SU-DHL-6 (cell line): Measurements from ENCODE around the gene UROD.

Source experiments
- H2AFZ ChIP-seq: fragments of 200-600 bp; sonication (generic); 2 replicates; pipeline ENCODE4 v1.6.1; 2014; ENCODE audit warnings: low read depth, mild to moderate bottlenecking, moderate library complexity, mixed read lengths, antibody characterized with exemption, low read length; ENCODE audit not compliant: severe bottlenecking
- H3F3A ChIP-seq: fragments of 200-600 bp; shearing (Covaris generic); 2 replicates; pipeline ENCODE4 v1.6.0; 2016; ENCODE audit warnings: antibody characterized with exemption, mild to moderate bottlenecking; ENCODE audit not compliant: insufficient read depth
- H3K27ac ChIP-seq: fragments of 200-600 bp; sonication (generic); 2 replicates; pipeline ENCODE4 v1.5.1; 2016; ENCODE audit warnings: low read depth, mild to moderate bottlenecking, low read length, moderate library complexity, mixed read lengths
- H3K27me3 ChIP-seq: fragments of 200-600 bp; sonication (generic), shearing (Covaris generic); 2 replicates; pipeline ENCODE4 v1.6.0; 2014; ENCODE audit warnings: mild to moderate bottlenecking, low read length
- H3K36me3 ChIP-seq: fragments of 200-600 bp; sonication (generic); 2 replicates; pipeline ENCODE4 v1.6.1; 2014; ENCODE audit warnings: mild to moderate bottlenecking, low read length, mixed read lengths
- H3K4me2 ChIP-seq: fragments of 300-600, 200-600 bp; shearing (Covaris generic), sonication (generic); 2 replicates; pipeline ENCODE4 v1.6.0; 2014; ENCODE audit warnings: low read length, low read depth, mild to moderate bottlenecking; ENCODE audit not compliant: poor library complexity, severe bottlenecking
- H3K4me3 ChIP-seq: fragments of 200-600 bp; sonication (generic); 2 replicates; pipeline ENCODE4 v1.5.1; 2014; ENCODE audit warnings: antibody characterized with exemption, low read length, mild to moderate bottlenecking, mixed read lengths; ENCODE audit not compliant: insufficient read depth, poor library complexity, severe bottlenecking
- H3K79me2 ChIP-seq: fragments of 200-600 bp; sonication (generic); 2 replicates; pipeline ENCODE4 v1.6.1; 2014; ENCODE audit warnings: mild to moderate bottlenecking, low read length, moderate library complexity; ENCODE audit not compliant: insufficient read depth
- H3K9ac ChIP-seq: fragments of 200-600 bp; sonication (generic); 2 replicates; pipeline ENCODE4 v1.7.0; 2014; ENCODE audit warnings: mild to moderate bottlenecking, low read length
- H3K9me2 ChIP-seq: fragments of 200-600 bp; sonication (generic); replicated peaks from 2 replicates; pipeline ENCODE4 v1.6.1; 2014; ENCODE audit warnings: low read length; ENCODE audit not compliant: insufficient read depth
- H3K9me3 ChIP-seq: fragments of 200-600 bp; sonication (generic); 2 replicates; pipeline ENCODE4 v1.6.1; 2014; ENCODE audit warnings: low read length, mixed read lengths; ENCODE audit not compliant: insufficient read depth
- H4K20me1 ChIP-seq: fragments of 200-600 bp; sonication (generic); 2 replicates; pipeline ENCODE4 v1.6.1; 2014; ENCODE audit warnings: low read depth, mild to moderate bottlenecking, antibody characterized with exemption, low read length, moderate library complexity, mixed read lengths
- CTCF ChIP-seq: fragments of 200-600 bp; sonication (generic); IDR thresholded peaks from one replicate; pipeline ENCODE4 v1.5.1; 2017; ENCODE audit warnings: antibody characterized with exemption, mild to moderate bottlenecking, low read length, moderate library complexity; ENCODE audit not compliant: insufficient read depth, poor library complexity, severe bottlenecking
- EZH2phosphoT487 ChIP-seq: fragments of 200-600 bp; sonication (generic), shearing (Covaris generic); conservative IDR thresholded peaks from 2 replicates; pipeline ENCODE4 v1.6.1; 2018; ENCODE audit warnings: mild to moderate bottlenecking, antibody characterized with exemption, low read length, moderate library complexity, mixed read lengths

The UROD gene

DNA sequence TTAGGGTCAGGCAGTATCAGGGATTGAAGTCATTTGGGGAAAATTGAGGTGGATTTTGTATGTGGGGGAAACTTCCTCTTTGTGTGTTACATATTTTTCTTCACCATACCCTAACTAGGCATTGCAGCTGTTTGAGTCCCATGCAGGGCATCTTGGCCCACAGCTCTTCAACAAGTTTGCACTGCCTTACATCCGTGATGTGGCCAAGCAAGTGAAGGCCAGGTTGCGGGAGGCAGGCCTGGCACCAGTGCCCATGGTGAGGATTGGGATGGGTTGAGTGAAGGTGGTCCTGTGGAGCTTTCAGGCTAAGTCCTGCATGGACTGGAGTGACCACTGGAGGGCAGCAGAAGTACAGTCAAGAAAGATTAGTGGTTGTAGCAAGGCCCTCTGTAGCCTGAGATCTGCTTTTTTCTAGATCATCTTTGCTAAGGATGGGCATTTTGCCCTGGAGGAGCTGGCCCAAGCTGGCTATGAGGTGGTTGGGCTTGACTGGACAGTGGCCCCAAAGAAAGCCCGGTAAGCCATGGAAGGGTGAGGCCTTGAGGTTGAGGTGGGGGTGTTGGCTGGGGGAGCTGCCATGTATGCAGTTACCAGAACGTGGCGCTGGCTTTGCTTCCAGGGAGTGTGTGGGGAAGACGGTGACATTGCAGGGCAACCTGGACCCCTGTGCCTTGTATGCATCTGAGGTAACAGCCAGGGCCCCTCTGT, 2.4 kb downstream of the UROD start:
- Histone ChIP-seq H3K9me3 (no peaks in the 10 kb centered on the region), H3K27ac (no peak overlapping the region), H3K9me2 (no peaks in the 10 kb centered on the region), H3K4me3 (no peak overlapping the region), H3K79me2 (no peaks in the 10 kb centered on the region), H3F3A (no peaks in the 10 kb centered on the region), H3K4me2 (no peak overlapping the region), H3K27me3 (no peaks in the 10 kb centered on the region), H3K9ac (no peak overlapping the region), H2AFZ (no peak overlapping the region), H4K20me1 (no peaks in the 10 kb centered on the region), H3K36me3 (no peaks in the 10 kb centered on the region)
- TF ChIP-seq CTCF = peak; percentile 81
- no peak for TF ChIP-seq EZH2phosphoT487

DNA sequence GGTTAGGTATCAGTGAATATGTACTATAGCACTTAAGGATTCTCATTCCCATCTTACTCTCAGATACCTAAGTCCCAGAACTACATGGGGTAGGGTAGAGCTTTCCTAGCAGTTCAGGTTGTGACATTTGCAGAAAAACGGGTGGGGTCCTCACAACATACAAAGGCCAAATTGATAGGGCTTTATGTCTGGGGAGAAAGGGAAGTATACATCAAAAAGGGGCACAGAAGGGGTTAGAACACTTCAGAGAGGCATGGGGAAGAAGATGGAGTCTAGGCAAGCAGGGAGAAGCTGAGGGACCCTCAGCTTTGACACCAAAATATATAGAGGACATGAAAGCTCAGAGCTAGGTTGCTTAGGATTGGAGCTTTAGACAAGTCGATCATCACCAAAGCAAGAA, 3.6 kb downstream of the UROD start:
- H3K9me3 ChIP-seq = no peaks in the 10 kb centered on the region
- H3K79me2 ChIP-seq = no peaks in the 10 kb centered on the region
- no peaks in the 10 kb centered on the region for H3F3A ChIP-seq
- no peak overlapping the region for H3K27ac ChIP-seq
- no peak overlapping the region for H2AFZ ChIP-seq
- no peaks in the 10 kb centered on the region for H3K36me3 ChIP-seq
- no peaks in the 10 kb centered on the region for H3K27me3 ChIP-seq
- H3K9me2 ChIP-seq = no peaks in the 10 kb centered on the region
- no peak for TF ChIP-seq CTCF
- no peak for TF ChIP-seq EZH2phosphoT487
- H3K4me2 ChIP-seq = no peak overlapping the region
- no peak overlapping the region for H3K9ac ChIP-seq
- no peaks in the 10 kb centered on the region for H4K20me1 ChIP-seq
- no peak overlapping the region for H3K4me3 ChIP-seq

GRCh38 chr1:45016090-45016697, 4.1 kb downstream of the UROD start:
- H3K4me3 ChIP-seq = no peak overlapping the region
- no peaks in the 10 kb centered on the region for H3K79me2 ChIP-seq
- H3K27me3 ChIP-seq = no peaks in the 10 kb centered on the region
- no peak overlapping the region for H2AFZ ChIP-seq
- H3K36me3 ChIP-seq = no peaks in the 10 kb centered on the region
- H4K20me1 ChIP-seq = no peaks in the 10 kb centered on the region
- H3K9me3 ChIP-seq = no peaks in the 10 kb centered on the region
- H3K9me2 ChIP-seq = no peaks in the 10 kb centered on the region
- TF ChIP-seq EZH2phosphoT487 (no peak), CTCF (no peak)
- H3F3A ChIP-seq = no peaks in the 10 kb centered on the region
- H3K4me2 ChIP-seq = no peak overlapping the region
- H3K9ac ChIP-seq = no peak overlapping the region
- H3K27ac ChIP-seq = no peak overlapping the region
